Measurements from ENCODE around the gene OVAAL.

OVAAL gene

GRCh38 chr1:180571060-180571831, 12.5 kb downstream of the OVAAL start:
- no peak for DNase-seq (ENCODE audit: low spot score)

- DNase-seq (ENCODE audit: low spot score) = no peak
Measured at GRCh38 chr1:180571832-180572636, 13.3 kb downstream of the OVAAL start.

DNA sequence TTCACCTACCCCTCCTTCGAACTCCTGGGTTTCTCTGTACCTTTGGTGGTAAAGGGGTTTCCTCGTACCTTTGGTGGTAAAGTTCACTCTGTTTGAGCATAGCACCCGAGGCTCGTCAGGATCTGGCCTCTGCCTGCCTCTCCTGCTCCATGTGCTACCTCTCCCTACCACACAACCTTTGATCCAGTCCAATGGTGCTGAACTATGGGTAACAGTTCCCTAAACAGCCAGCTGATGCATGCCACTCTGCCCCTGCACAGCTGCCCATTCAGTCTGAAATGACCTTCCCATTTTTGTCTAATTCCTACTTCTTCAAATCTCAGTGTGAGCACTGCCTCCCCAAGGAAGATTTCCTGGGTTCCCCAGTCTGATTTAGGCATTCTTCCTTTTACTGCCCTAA, 14.0 kb downstream of the OVAAL start:
- no peak for DNase-seq (ENCODE audit: low spot score)

- DNase-seq (ENCODE audit: low spot score) = no peak
Measured at GRCh38 chr1:180574031-180574713, 15.4 kb downstream of the OVAAL start.

- no peak for DNase-seq (ENCODE audit: low spot score)
Measured at GRCh38 chr1:180577361-180577760, 18.6 kb downstream of the OVAAL start.

- DNase-seq (ENCODE audit: low spot score) = no peak
Measured at GRCh38 chr1:180579961-180580611, 21.3 kb downstream of the OVAAL start.

GRCh38 chr1:180581635-180582039, 22.9 kb downstream of the OVAAL start:
- DNase-seq (ENCODE audit: low spot score) = no peak

- DNase-seq (ENCODE audit: low spot score) = no peak
Measured at GRCh38 chr1:180584869-180585268, 26.1 kb downstream of the OVAAL start.

DNA sequence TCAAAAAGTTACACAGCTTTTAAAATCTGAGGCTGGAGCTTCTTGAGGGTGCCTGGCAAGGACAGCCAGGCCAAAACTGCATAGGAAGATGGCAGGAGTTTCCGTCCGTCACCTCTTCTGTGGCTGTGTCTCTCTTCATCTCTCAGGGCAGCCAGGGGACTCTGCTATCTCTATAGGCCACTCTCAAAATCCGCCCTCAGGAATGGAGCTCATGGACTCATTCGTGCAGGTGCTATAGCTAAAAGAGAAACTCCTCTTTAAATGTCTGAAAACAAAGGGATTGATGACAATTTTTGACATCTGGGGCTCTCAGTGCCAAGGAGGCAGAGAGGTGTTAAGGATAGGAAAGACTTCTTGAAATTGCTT, 27.2 kb downstream of the OVAAL start:
- no peak for DNase-seq (ENCODE audit: low spot score)

GRCh38 chr1:180586671-180587155, 27.9 kb downstream of the OVAAL start:
- DNase-seq (ENCODE audit: low spot score) = no peak

- DNase-seq (ENCODE audit: low spot score) = no peak
Measured at GRCh38 chr1:180588121-180588520, 29.4 kb downstream of the OVAAL start.

GRCh38 chr1:180590889-180591288, 32.1 kb downstream of the OVAAL start:
- DNase-seq (ENCODE audit: low spot score) = no peak

GRCh38 chr1:180593382-180593781, 34.6 kb downstream of the OVAAL start:
- DNase-seq (ENCODE audit: low spot score) = no peak

GRCh38 chr1:180594723-180595122, 36.0 kb downstream of the OVAAL start:
- DNase-seq (ENCODE audit: low spot score) = no peak

GRCh38 chr1:180595966-180596365, 37.2 kb downstream of the OVAAL start:
- DNase-seq (ENCODE audit: low spot score) = no peak

- DNase-seq (ENCODE audit: low spot score) = no peak
Measured at GRCh38 chr1:180597520-180597919, 38.8 kb downstream of the OVAAL start.

DNA sequence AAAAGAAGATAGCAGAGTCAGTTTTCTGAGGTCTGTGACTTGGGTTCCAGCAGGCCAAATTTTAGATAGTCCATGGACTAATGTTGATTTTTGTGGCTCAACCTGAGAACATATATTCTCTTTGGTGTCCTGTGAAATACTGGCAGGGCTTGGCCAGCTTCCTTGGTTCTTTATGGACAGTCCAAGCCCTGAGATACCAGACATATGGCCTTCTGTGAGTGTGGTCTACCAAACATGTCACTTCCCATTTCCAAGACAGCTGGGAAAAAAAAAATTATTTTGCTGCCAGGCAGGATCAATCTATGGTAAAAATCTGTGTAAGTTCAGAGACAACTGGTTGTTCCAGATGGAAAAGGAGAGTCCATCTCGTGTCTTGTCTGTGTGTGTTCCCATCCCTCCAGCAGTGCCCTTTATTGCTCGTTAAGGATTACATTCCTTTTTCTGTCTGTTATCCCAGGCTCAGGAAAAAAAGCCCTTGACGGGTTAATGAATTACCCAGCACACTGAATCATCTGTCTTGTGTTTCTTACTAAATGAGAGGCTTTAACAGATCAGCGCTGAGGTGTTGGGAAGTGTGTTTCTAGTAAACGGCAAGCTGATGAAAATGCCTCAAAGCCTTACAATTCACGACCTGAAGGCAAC, 39.7 kb downstream of the OVAAL start:
- no peak for DNase-seq (ENCODE audit: low spot score)

DNA sequence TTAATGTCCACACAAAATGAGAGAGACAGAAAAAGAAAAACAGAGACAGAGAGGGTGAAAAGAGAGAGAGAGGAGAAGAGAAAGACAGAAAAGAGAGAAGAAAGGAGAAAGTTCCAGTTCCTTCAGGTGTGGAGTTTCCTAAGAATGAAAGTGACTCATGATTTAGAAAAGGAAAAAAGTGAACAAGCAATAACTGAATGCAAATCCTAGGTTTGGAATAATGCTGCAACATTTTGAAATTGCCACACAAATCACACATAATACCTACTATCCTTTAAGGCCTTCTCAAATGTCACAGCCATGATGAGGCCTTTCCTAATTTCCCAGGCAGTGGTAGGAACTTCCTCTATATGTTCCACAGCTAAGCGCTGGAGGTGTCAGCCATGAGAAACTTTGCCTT, 41.6 kb downstream of the OVAAL start:
- no peak for DNase-seq (ENCODE audit: low spot score)

GRCh38 chr1:180601512-180601911, 42.7 kb downstream of the OVAAL start:
- DNase-seq (ENCODE audit: low spot score) = no peak

DNA sequence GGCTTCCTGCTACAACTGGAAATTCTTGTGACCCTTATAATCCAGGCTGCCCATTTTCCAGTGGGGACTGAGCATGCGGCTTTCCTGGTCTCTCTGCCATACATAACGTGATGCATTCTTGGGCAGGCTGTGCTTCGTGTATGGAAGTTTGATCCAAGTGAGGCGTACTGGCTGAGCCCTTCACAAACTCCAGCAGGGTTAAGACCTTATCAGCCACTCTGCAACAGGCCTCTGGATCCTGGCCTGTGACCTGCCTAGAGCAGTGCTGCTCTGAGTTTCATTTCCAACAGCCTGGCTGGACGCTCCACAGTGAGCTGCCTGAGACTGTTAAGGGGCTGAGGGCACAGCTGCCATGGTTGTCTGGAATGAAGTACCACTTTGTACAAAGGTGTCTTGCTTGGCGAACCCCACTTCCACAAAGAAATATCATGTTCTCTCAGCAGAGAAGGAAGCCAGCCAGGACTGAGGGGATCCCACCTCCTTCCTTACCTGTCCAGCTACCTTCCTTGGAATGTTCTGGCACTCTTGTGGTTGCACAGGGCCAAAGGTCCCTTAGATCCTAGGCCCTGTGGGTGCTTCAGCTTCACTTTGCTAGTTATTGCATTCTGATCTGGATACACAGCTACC, 44.6 kb downstream of the OVAAL start:
- no peak for DNase-seq (ENCODE audit: low spot score)

DNA sequence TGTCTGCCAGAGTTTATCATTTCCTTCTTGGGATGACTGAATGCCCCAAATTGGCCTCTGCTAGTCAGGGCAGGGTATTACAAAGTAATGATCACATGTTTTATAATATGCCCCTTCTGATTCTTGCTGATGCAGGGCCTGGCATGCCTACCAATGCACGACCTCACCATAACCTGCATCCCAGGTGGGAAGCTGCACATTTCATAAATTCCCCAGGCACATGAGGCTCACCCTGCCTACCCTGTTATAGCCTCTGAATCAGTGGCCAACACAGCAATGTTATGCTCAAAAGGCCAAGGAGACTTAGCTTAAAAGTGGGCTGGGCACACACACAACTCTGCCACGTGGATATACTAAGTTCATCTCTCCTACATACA, 45.1 kb downstream of the OVAAL start:
- no peak for DNase-seq (ENCODE audit: low spot score)

Data from hematopoietic multipotent progenitor cell treated with erythropoietin and hydrocortisone succinate and interleukin-3 and kit ligand, for 17 days (in vitro differentiated cells).